Caco-2 (cell line): ENCODE results near the gene PPP2R2D. TPM values are rescaled to one million over a fixed set of nuclear protein-coding genes. Genes with fewer than 3 reads are reported as not detected.

Experiments
- BruUV-seq: library from RNA; stranded (reverse); fragments of 400-500 nt; replicated peaks from 2 replicates; lab custom pipeline; 2021; lab: Mats Ljungman, UMichigan
- CTCF ChIA-PET: fragments of 300-600 bp; sonication (Branson Sonifier 250); formaldehyde crosslinking; loops from one replicate; lab custom pipeline; 2022; ENCODE audit warnings: antibody characterized with exemption; lab: Charles Lee
- POLR2A ChIA-PET: fragments of 300-600 bp; sonication (Branson Sonifier 250); formaldehyde crosslinking; loops from one replicate; lab custom pipeline; 2022; ENCODE audit warnings: antibody characterized with exemption; lab: Charles Lee
- DNase-seq, 2 experiments: peaks; one replicate each; pipeline versions ENCODE4 v3.0.0 to v3.0.0-alpha.2; 2020 to 2022
- H3K27me3 ChIP-seq: replicated peaks from 2 replicates; pipeline ENCODE4 v1.6.0; 2011; ENCODE audit warnings: low read length; ENCODE audit not compliant: control insufficient read depth, insufficient read depth
- H3K36me3 ChIP-seq: 2 replicates; pipeline ENCODE4 v1.5.1; 2011; ENCODE audit warnings: low read length; ENCODE audit not compliant: control insufficient read depth, insufficient read depth
- H3K4me1 ChIP-seq: fragments of 250-450 bp; sonication (Bioruptor Pico); 2 replicates; pipeline ENCODE4 v1.5.1; 2020; ENCODE audit warnings: mild to moderate bottlenecking
- H3K4me3 ChIP-seq: 2 replicates; pipeline ENCODE4 v1.5.1; 2011; ENCODE audit warnings: low read depth, mild to moderate bottlenecking, control low read depth, low read length
- H3K9me3 ChIP-seq: fragments of 250-450 bp; sonication (Bioruptor Pico); 2 replicates; pipeline ENCODE4 v1.5.1; 2020; ENCODE audit warnings: mild to moderate bottlenecking, moderate library complexity
- H3K27ac Mint-ChIP-seq: one replicate; pipeline ENCODE4 v1.8.0; 2022; ENCODE audit warnings: mixed read lengths; ENCODE audit not compliant: unreplicated experiment
- H3K27me3 Mint-ChIP-seq: one replicate; pipeline ENCODE4 v1.8.0; 2022; ENCODE audit warnings: mixed read lengths; ENCODE audit not compliant: insufficient read depth, unreplicated experiment
- H3K36me3 Mint-ChIP-seq: one replicate; pipeline ENCODE4 v1.8.0; 2022; ENCODE audit warnings: mild to moderate bottlenecking, mixed read lengths; ENCODE audit not compliant: insufficient read depth, unreplicated experiment
- H3K4me1 Mint-ChIP-seq: one replicate; pipeline ENCODE4 v1.8.0; 2022; ENCODE audit warnings: low read depth, mixed read lengths; ENCODE audit not compliant: unreplicated experiment
- H3K4me3 Mint-ChIP-seq: one replicate; pipeline ENCODE4 v1.8.0; 2022; ENCODE audit warnings: mild to moderate bottlenecking, moderate library complexity, mixed read lengths; ENCODE audit not compliant: unreplicated experiment
- H3K9me3 Mint-ChIP-seq: one replicate; pipeline ENCODE4 v1.8.0; 2022; ENCODE audit warnings: mixed read lengths; ENCODE audit not compliant: unreplicated experiment
- intact Hi-C: fragments of 100-400 bp; cut with micrococcal nuclease; formaldehyde crosslinking; loops from one replicate; pipeline ENCODE4 v1.10.0; 2022; ENCODE audit not compliant: unreplicated experiment
- total RNA-seq: library from RNA; stranded (reverse); gene quantifications from 2 replicates; pipeline ENCODE4 v1.2.3, GENCODE V29; 2022
- TF ChIP-seq, protein P1 (sequence below), 2 experiments: fragments of 200-600 bp in 1 of 2; IDR thresholded peaks; 1 replicate in 1 of 2; 2 replicates in 1 of 2; pipeline versions ENCODE4 v1.5.1 to v1.8.0; 2011 to 2022; ENCODE audit warnings: antibody characterized with exemption in 1 of 2, control low read depth in 1 of 2, inconsistent platforms in 1 of 2, low read depth in 1 of 2, low read length in 1 of 2, mild to moderate bottlenecking in 1 of 2, moderate library complexity in 1 of 2; ENCODE audit not compliant: insufficient read depth in 1 of 2, severe bottlenecking in 1 of 2, unreplicated experiment in 1 of 2

The PPP2R2D gene
- total RNA-seq, 1 experiment from 2014 or later, result 34.4 TPM

GRCh38 chr10:131954356-131954965 is 53.7 kb downstream of the PPP2R2D start:
- H3K4me1 Mint-ChIP-seq, result no peaks in the 10 kb centered on the region
- no peak for DNase-seq
- H3K36me3 ChIP-seq, result peaks cover 1% of the 10 kb centered on the region
- TF ChIP-seq, protein P1, sequence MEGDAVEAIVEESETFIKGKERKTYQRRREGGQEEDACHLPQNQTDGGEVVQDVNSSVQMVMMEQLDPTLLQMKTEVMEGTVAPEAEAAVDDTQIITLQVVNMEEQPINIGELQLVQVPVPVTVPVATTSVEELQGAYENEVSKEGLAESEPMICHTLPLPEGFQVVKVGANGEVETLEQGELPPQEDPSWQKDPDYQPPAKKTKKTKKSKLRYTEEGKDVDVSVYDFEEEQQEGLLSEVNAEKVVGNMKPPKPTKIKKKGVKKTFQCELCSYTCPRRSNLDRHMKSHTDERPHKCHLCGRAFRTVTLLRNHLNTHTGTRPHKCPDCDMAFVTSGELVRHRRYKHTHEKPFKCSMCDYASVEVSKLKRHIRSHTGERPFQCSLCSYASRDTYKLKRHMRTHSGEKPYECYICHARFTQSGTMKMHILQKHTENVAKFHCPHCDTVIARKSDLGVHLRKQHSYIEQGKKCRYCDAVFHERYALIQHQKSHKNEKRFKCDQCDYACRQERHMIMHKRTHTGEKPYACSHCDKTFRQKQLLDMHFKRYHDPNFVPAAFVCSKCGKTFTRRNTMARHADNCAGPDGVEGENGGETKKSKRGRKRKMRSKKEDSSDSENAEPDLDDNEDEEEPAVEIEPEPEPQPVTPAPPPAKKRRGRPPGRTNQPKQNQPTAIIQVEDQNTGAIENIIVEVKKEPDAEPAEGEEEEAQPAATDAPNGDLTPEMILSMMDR (IDR thresholded peaks at IDR 0.05; ENCODE audit: insufficient read depth in 1 of 2, low read depth in 1 of 2, low read length in 1 of 2, severe bottlenecking in 1 of 2, unreplicated experiment in 1 of 2), result no peak
- ChIA-PET POLR2A (no interaction called here), CTCF (no interaction called here)
- no peak overlapping the region for H3K4me3 ChIP-seq
- intact Hi-C loops, result no loop called here
- BruUV-seq, result no TSS peak
- no peaks in the 10 kb centered on the region for H3K9me3 ChIP-seq
- no peak overlapping the region for H3K4me3 Mint-ChIP-seq
- H3K27me3 ChIP-seq, result no peaks in the 10 kb centered on the region
- peaks cover 83% of the 10 kb centered on the region for H3K36me3 Mint-ChIP-seq
- no peaks in the 10 kb centered on the region for H3K4me1 ChIP-seq
- H3K27ac Mint-ChIP-seq, result no peak overlapping the region
- H3K9me3 Mint-ChIP-seq, result no peaks in the 10 kb centered on the region
- no peaks in the 10 kb centered on the region for H3K27me3 Mint-ChIP-seq

DNA sequence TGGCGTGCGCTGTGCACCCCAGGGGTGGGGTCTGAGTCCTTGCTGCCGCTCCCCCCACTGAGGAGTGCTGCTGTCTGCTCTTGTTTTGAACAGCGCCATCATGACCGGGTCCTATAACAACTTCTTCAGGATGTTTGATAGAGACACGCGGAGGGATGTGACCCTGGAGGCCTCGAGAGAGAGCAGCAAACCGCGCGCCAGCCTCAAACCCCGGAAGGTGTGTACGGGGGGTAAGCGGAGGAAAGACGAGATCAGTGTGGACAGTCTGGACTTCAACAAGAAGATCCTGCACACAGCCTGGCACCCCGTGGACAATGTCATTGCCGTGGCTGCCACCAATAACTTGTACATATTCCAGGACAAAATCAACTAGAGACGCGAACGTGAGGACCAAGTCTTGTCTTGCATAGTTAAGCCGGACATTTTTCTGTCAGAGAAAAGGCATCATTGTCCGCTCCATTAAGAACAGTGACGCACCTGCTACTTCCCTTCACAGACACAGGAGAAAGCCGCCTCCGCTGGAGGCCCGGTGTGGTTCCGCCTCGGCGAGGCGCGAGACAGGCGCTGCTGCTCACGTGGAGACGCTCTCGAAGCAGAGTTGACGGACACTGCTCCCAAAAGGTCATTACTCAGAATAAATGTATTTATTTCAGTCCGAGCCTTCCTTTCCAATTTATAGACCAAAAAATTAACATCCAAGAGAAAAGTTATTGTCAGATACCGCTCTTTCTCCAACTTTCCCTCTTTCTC is 55.0 kb downstream of the PPP2R2D start:
- Mint-ChIP-seq H3K4me3 (no peak overlapping the region), H3K27me3 (no peaks in the 10 kb centered on the region), H3K9me3 (no peaks in the 10 kb centered on the region), H3K36me3 (peaks cover 82% of the 10 kb centered on the region), H3K27ac (no peak overlapping the region), H3K4me1 (no peaks in the 10 kb centered on the region)
- H3K9me3 ChIP-seq, result no peaks in the 10 kb centered on the region
- H3K36me3 ChIP-seq, result no peaks in the 10 kb centered on the region; the same call in none of the 2 replicates
- DNase-seq, result peak in 1 of 2 experiments; percentile 8
- TF ChIP-seq, protein P1 (IDR thresholded peaks at IDR 0.05; ENCODE audit: insufficient read depth in 1 of 2, low read depth in 1 of 2, low read length in 1 of 2, severe bottlenecking in 1 of 2, unreplicated experiment in 1 of 2), result no peak
- H3K4me3 ChIP-seq, result no peak overlapping the region
- intact Hi-C loops, result no loop called here
- TSS peak; percentile 74 for BruUV-seq
- CTCF ChIA-PET, result no interaction called here
- H3K27me3 ChIP-seq, result no peaks in the 10 kb centered on the region
- POLR2A ChIA-PET, result no interaction called here
- no peaks in the 10 kb centered on the region for H3K4me1 ChIP-seq

GRCh38 chr10:131959841-131960240 is 59.0 kb downstream of the PPP2R2D start:
- intact Hi-C loops, result no loop called here
- Histone ChIP-seq H3K4me3 (no peak overlapping the region), H3K27me3 (no peaks in the 10 kb centered on the region), H3K9me3 (no peaks in the 10 kb centered on the region), H3K4me1 (no peaks in the 10 kb centered on the region), H3K36me3 (no peaks in the 10 kb centered on the region; the same call in none of the 2 replicates)
- H3K4me3 Mint-ChIP-seq, result no peak overlapping the region
- no peak overlapping the region for H3K27ac Mint-ChIP-seq
- TF ChIP-seq, protein P1 (IDR thresholded peaks at IDR 0.05; ENCODE audit: insufficient read depth in 1 of 2, low read depth in 1 of 2, low read length in 1 of 2, severe bottlenecking in 1 of 2, unreplicated experiment in 1 of 2), result no peak
- DNase-seq, result no peak
- peaks cover 69% of the 10 kb centered on the region for H3K36me3 Mint-ChIP-seq
- BruUV-seq, result no TSS peak
- no peaks in the 10 kb centered on the region for H3K9me3 Mint-ChIP-seq
- ChIA-PET CTCF (no interaction called here), POLR2A (no interaction called here)
- H3K4me1 Mint-ChIP-seq, result no peaks in the 10 kb centered on the region
- no peaks in the 10 kb centered on the region for H3K27me3 Mint-ChIP-seq
